Measurements from ENCODE around the gene WWTR1.

WWTR1 gene

GRCh38 chr3:149621218-149622005 is 36.4 kb downstream of the WWTR1 start:
- peak; percentile 56 for DNase-seq (ENCODE audit: low read depth)

- peak; percentile 48 for DNase-seq (ENCODE audit: low read depth)
Measured at GRCh38 chr3:149620291-149621020, 37.4 kb downstream of the WWTR1 start.

DNA sequence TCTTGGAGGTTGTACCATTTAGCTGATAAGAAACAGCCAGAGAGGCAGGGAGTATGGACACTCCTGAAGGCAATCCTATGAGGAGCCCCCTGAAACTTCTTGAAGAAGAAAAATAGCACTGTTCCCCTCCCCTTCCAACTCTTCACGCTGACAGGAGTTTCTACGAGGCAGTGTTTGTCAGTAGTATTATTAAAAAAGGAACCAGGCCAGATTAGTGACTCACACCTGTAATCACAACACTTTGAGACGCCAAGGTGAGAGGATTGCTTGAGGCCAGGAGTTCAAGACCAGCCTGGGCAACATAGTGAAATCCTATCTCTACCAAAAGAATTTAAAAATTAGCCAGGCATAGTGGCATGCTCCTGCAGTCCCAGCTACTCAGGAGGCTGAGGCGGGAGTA is 38.7 kb downstream of the WWTR1 start:
- DNase-seq (ENCODE audit: low read depth) = no peak

DNA sequence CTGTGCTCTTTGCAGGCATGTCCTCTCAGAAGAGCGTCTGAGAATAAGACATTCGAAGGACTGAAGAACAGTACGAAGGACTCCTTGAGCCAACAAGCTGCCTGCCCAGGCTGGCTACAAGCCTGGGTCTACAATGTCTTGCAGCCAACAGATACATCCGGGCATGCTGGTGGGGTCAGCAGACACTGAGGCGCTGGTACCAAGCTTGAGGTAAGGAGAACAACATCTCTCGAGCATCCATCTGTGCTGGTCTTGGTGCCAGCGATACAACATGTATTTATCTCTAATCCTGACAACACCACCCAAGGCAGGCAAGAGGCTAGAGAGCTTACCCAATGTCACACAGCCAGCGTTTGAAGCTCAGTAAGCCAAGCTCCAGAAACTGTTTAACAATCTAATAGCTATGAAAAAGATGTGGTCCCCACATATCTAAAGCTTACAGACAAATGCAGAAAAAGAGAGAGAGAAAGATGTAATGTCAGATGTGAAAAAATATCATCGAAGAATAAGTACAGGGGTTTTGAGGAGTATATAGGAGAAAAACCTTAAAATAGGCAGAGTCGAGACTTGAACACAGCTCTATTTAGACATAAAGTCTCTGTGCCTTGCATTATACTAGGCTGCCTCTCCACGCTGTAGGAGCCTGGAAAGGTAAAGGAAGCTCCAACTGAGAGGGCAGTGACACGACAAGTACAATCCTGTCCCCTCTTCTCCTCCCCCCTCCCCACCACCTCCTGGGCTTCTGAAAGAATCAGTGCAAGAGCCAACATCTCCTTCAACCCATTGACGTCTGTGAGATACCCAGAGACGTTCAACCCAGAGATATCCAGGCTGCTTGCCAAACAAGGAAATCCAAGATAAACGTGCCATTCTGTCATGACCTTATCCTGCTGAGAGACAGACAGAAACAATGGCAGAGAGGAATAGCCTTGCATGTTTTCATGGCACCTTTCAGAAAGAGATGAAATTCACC is 39.4 kb downstream of the WWTR1 start:
- no peak for DNase-seq (ENCODE audit: low read depth)

GRCh38 chr3:149615731-149616221 is 42.0 kb downstream of the WWTR1 start:
- DNase-seq (ENCODE audit: low read depth) = no peak

DNA sequence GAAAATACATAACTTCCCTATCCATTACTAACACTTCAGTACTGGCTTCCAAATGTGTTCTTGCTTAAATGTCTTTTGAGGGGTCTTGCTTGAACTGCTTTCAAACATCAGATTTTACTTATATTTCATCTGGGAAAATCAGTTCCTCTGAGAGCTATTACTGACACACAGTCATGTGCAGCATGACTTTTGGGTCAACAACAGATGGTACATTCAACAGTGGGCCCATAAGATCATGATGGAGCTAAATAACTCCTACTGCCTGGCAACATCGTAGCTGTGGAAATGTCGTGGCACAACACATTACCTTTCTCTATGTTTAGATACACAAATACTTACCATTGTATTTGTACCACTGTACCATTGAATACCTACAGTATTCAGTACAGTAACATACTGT is 43.8 kb downstream of the WWTR1 start:
- DNase-seq (ENCODE audit: low read depth) = no peak

GRCh38 chr3:149612456-149612855 is 45.4 kb downstream of the WWTR1 start:
- no peak for DNase-seq (ENCODE audit: low read depth)

DNA sequence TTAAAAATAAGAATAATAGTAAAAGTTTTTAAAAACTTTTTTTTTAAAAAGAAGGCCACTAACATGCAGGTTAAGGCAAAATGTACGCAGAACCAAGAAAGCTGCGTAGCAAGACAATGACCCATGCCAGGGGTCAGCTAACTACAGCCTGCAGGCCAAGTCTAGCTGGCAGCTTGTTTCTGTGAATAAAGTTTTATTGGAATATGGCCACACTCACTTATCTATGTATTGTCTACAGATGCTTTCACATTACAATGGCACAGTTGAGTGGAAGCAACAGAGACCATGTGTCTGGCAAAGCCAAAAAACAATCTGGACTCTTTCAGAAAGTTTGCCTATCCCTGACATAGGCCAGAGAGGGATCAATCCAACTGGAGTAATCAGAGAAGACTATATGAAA is 46.7 kb downstream of the WWTR1 start:
- DNase-seq (ENCODE audit: low read depth) = no peak

DNA sequence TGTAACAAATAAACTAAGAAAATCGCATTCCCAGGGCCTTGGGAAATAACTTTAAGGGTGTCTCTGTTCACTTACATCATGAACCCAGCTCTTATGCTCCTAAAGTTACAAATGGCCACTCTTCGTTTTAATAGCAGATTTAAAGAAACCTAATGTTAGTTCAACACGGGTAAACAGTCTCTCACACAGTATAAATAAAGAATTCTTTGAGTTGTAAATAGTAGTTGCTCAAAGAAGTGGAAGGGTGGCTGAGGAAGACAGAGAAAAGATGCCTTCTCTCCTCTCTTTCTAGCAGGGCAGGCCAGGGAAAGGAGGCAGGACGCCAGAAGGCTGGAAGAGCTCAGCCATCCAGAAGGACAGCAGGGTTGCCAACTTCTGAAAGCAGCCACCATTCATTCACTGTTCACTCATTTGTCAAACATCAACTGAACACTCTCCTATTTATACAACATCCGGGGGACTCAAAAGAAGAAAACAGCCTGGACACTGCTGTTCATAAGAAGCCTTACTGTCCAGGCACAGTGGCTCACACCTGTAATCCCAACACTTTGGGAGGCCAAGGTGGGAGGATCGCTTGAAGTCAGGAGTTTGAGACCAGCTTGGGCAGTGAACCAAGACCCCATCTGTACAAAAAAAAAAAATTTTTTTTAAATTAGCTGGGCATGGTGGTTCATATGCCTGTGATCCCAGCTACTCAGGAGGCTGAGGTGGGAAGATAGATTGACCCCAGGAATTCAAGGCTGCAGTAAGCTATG is 47.3 kb downstream of the WWTR1 start:
- DNase-seq (ENCODE audit: low read depth) = no peak

- DNase-seq (ENCODE audit: low read depth) = no peak
Measured at GRCh38 chr3:149609595-149609994, 48.2 kb downstream of the WWTR1 start.

DNA sequence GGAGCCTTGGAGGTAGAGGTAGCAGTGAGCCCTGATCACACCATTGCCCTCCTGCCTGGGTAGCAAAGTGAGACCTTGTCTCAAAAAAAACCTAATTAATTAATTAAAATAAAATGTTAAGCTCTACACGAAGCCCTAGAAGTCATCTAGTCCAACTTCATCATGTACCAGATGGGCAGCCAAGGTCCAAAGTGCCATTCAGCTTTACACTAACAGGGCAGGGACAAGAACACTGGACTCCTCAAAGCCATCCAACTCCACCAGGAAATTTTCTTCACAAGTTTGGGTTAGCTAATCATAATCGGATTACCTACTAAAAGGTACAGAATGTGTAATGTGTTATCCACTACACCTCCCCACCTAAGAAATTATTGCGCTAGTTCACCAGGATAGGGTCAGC is 48.8 kb downstream of the WWTR1 start:
- no peak for DNase-seq (ENCODE audit: low read depth)

GRCh38 chr3:149605902-149606301 is 51.9 kb downstream of the WWTR1 start:
- DNase-seq (ENCODE audit: low read depth) = peak; percentile 56

GRCh38 chr3:149604125-149604875 is 53.5 kb downstream of the WWTR1 start:
- DNase-seq (ENCODE audit: low read depth) = no peak

- peak; percentile 56 for DNase-seq (ENCODE audit: low read depth)
Measured at GRCh38 chr3:149603126-149604074, 54.4 kb downstream of the WWTR1 start.

DNA sequence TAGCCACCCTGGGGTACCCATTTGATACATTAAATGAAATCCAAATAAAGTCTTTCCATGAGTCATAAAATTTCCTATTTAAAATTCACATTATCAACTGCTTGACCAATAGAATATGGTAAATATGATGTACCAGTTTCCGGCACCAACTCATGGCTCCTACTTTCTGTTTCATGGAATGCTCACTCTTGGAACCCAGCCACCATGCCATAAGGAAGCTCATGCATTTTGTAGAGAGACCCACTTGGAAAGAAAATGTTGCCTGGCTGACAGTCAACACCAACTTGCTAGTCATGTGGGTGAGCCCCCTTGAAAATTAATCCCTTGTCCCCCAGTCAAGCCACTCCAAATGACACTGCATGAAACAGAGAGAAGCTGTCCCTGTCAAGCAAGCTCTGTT is 57.2 kb downstream of the WWTR1 start:
- DNase-seq (ENCODE audit: low read depth) = no peak

- no peak for DNase-seq (ENCODE audit: low read depth)
Measured at GRCh38 chr3:149599236-149599635, 58.6 kb downstream of the WWTR1 start.

DNA sequence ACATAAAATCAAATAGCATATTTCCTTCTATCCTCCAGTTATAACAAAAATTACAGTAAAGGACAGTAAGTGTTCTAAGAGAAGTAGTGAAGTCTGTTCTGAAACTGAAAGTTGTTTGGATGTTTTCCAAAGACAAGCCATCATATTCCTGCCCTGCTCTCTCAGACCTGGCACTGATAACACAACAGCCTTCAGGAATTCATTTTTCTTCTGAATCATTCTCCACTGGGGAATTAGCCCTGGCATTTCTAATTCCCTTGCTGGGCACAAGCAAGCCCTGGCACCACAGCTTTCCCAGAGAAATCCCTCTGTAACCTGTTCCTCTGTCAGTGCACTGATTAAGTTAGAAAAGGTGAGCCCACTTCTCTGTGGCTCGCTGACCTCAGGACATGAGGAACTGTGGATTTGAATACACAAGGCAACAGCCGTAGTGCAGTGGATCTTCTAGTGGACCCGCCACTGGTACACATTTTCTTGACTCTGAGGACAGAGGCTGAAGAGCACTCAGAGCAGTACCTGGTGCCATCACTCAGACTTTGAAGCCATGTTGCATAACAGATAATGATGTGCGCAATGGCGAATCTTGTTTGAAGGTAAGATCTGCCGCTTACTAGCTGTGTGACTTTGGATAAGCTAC is 61.6 kb downstream of the WWTR1 start:
- DNase-seq (ENCODE audit: low read depth) = peak; percentile 48

DNA sequence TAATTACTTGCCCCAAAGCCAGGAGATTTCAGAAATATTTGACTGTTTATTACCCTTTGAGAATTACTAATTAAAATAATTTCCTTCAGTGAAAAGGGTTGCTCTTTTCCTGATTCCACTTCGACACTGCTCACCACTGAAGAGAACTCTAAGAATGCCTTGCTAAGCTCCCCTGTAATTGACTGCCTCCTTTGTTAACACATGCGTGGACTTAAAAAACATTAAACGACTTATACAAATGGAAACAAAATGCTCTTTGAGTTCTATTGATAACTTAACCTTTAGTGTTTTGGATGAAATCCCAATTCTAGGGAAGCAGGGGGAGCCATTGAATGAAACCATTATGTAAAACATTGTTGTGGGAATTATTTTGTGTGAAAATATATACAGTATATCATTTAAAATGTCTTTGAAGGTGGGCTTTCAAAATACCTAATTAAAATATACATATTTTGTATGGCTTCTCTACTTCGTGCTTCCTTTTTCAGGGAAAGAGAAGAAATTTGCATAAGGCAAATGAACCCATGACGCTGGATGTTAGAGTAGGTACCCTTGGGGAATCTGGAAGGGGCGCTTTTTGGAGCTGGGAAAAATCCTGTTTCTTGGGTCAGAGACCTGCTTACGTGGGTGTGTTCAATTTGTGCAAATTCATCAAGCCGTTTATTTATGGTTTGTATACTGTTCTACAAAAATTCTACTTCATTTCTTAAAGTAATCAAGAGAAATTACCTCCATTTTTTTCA is 64.2 kb downstream of the WWTR1 start:
- no peak for DNase-seq (ENCODE audit: low read depth)

All from HS-27A (cell line).